H1 (cell line): ENCODE results near the gene COL17A1. TPM values are rescaled to one million over a fixed set of nuclear protein-coding genes. Genes with fewer than 3 reads are reported as not detected.

Source experiments
- CTCF ChIA-PET: fragments of 300-600 bp; sonication (Branson Sonifier 250); formaldehyde crosslinking; loops from one replicate; lab custom pipeline; 2021; ENCODE audit not compliant: partially characterized antibody; lab: Charles Lee
- POLR2A ChIA-PET: fragments of 300-600 bp; sonication (Branson Sonifier 250); formaldehyde crosslinking; loops from one replicate; lab custom pipeline; 2021; ENCODE audit warnings: inconsistent platforms; ENCODE audit not compliant: partially characterized antibody; lab: Charles Lee
- DNase-seq, 2 experiments: peaks; one replicate each; pipeline versions ENCODE4 v3.0.0 to v3.0.0-alpha.2; 2010 to 2022; ENCODE audit warnings: low spot score in 2 of 2, low read depth in 1 of 2, mixed read lengths in 1 of 2
- FAIRE-seq: peaks from 2 replicates; lab custom pipeline; 2011; peaks lifted over from hg19 to GRCh38; lab: Jason Lieb, UNC
- H2AFZ ChIP-seq: 2 replicates; pipeline ENCODE4 v1.8.1; 2012; ENCODE audit warnings: low read length, inconsistent platforms
- H2AK5ac ChIP-seq: 2 replicates; pipeline ENCODE4 v1.6.1; 2013; ENCODE audit warnings: low read depth, low read length
- H2BK120ac ChIP-seq: replicated peaks from 2 replicates; pipeline ENCODE3; 2013; ENCODE audit warnings: low read depth, low read length, inconsistent platforms
- H2BK12ac ChIP-seq: 2 replicates; pipeline ENCODE4 v1.6.1; 2013; ENCODE audit warnings: low read depth, low read length
- H2BK15ac ChIP-seq: 2 replicates; pipeline ENCODE4 v1.6.1; 2013; ENCODE audit warnings: low read length
- H2BK20ac ChIP-seq: 2 replicates; pipeline ENCODE4 v1.6.1; 2013; ENCODE audit warnings: low read length
- H2BK5ac ChIP-seq: 2 replicates; pipeline ENCODE4 v1.6.1; 2013; ENCODE audit warnings: low read depth, low read length
- H3K14ac ChIP-seq: 2 replicates; pipeline ENCODE4 v1.6.1; 2013; ENCODE audit warnings: inconsistent platforms; ENCODE audit not compliant: insufficient read length
- H3K18ac ChIP-seq: 2 replicates; pipeline ENCODE4 v1.6.1; 2013; ENCODE audit warnings: low read length; ENCODE audit errors: extremely low read depth
- H3K23ac ChIP-seq: 2 replicates; pipeline ENCODE4 v1.6.1; 2013; ENCODE audit warnings: inconsistent platforms; ENCODE audit not compliant: insufficient read length
- H3K23me2 ChIP-seq: 2 replicates; pipeline ENCODE4 v1.6.1; 2013; ENCODE audit warnings: low read depth, low read length
- H3K27ac ChIP-seq: 2 replicates; pipeline ENCODE4 v1.6.1; 2011; ENCODE audit warnings: low read depth, low read length, inconsistent platforms
- H3K27me3 ChIP-seq, 4 experiments: replicated peaks in 1 of 4; 1 replicate in 1 of 4; 2 replicates in 3 of 4; pipeline versions ENCODE4 v1.6.1 to v1.8.1; 2011 to 2013; ENCODE audit warnings: low read length in 3 of 4, mild to moderate bottlenecking in 3 of 4, inconsistent platforms in 2 of 4, mixed read lengths in 2 of 4, moderate library complexity in 1 of 4; ENCODE audit not compliant: control insufficient read depth in 3 of 4, insufficient read depth in 3 of 4; ENCODE audit errors: extremely low read depth in 1 of 4
- H3K36me3 ChIP-seq, 4 experiments: 2 replicates each; pipeline versions ENCODE4 v1.6.1 to v1.8.1; 2011 to 2013; ENCODE audit warnings: mild to moderate bottlenecking in 4 of 4, low read length in 3 of 4, moderate library complexity in 2 of 4, control low read depth in 1 of 4, inconsistent platforms in 1 of 4; ENCODE audit not compliant: insufficient read depth in 4 of 4, control insufficient read depth in 2 of 4
- H3K4ac ChIP-seq: replicated peaks from 2 replicates; pipeline ENCODE3; 2013; ENCODE audit warnings: low read length, low read depth, mixed read lengths, inconsistent platforms; ENCODE audit not compliant: insufficient read length
- H3K4me1 ChIP-seq, 4 experiments: replicated peaks in 1 of 4; 1 replicate in 1 of 4; 2 replicates in 3 of 4; pipeline versions ENCODE4 v1.6.1 to v1.8.1; 2011 to 2013; ENCODE audit warnings: low read length in 3 of 4, inconsistent platforms in 2 of 4, mixed read lengths in 1 of 4; ENCODE audit not compliant: insufficient read depth in 4 of 4, control insufficient read depth in 3 of 4
- H3K4me2 ChIP-seq, 2 experiments: 2 replicates each; pipeline versions ENCODE4 v1.6.1 to v1.8.1; 2011 to 2013; ENCODE audit warnings: low read depth in 2 of 2, low read length in 2 of 2, control low read depth in 1 of 2, inconsistent platforms in 1 of 2, mild to moderate bottlenecking in 1 of 2; ENCODE audit not compliant: insufficient read depth in 1 of 2
- H3K4me3 ChIP-seq, 4 experiments: fragments of 200-600, 300-600 bp in 1 of 4; sonication (generic), shearing (Covaris generic), sonication (Bioruptor Twin) in 1 of 4; 2 replicates each; pipeline versions ENCODE4 v1.5.1 to v1.8.1; 2011 to 2016; ENCODE audit warnings: low read length in 4 of 4, low read depth in 3 of 4, control low read depth in 2 of 4, inconsistent platforms in 2 of 4, mild to moderate bottlenecking in 2 of 4, mixed read lengths in 1 of 4, moderate library complexity in 1 of 4; ENCODE audit not compliant: insufficient read depth in 2 of 4; ENCODE audit errors: extremely low read depth in 1 of 4
- H3K56ac ChIP-seq: replicated peaks from 2 replicates; pipeline ENCODE3; 2013; ENCODE audit warnings: low read depth, mild to moderate bottlenecking, mixed read lengths, low read length, inconsistent platforms; ENCODE audit not compliant: insufficient read length
- H3K79me1 ChIP-seq: 2 replicates; pipeline ENCODE4 v1.6.1; 2013; ENCODE audit warnings: low read depth, low read length, control low read depth
- H3K79me2 ChIP-seq, 2 experiments: 2 replicates each; pipeline versions ENCODE4 v1.6.1 to v1.8.1; 2012 to 2013; ENCODE audit warnings: low read length in 2 of 2, mild to moderate bottlenecking in 2 of 2, inconsistent platforms in 1 of 2; ENCODE audit not compliant: insufficient read depth in 2 of 2, control insufficient read depth in 1 of 2
- H3K9ac ChIP-seq, 4 experiments: replicated peaks in 1 of 4; 1 replicate in 1 of 4; 2 replicates in 3 of 4; pipeline versions ENCODE4 v1.6.1 to v1.8.1; 2011 to 2013; ENCODE audit warnings: low read depth in 3 of 4, low read length in 3 of 4, control low read depth in 2 of 4, mild to moderate bottlenecking in 2 of 4, moderate library complexity in 2 of 4, inconsistent platforms in 1 of 4; ENCODE audit errors: extremely low read depth in 1 of 4
- H3K9me3 ChIP-seq, 2 experiments: 2 replicates each; pipeline versions ENCODE4 v1.6.1 to v1.8.1; 2012 to 2013; ENCODE audit warnings: mild to moderate bottlenecking in 2 of 2, moderate library complexity in 2 of 2, control low read depth in 1 of 2, inconsistent platforms in 1 of 2, low read depth in 1 of 2, low read length in 1 of 2, mixed read lengths in 1 of 2; ENCODE audit not compliant: insufficient read depth in 2 of 2
- H4K20me1 ChIP-seq, 2 experiments: replicated peaks in 1 of 2; 2 replicates each; pipeline versions ENCODE3 to v1.8.1; 2011 to 2013; ENCODE audit warnings: inconsistent platforms in 2 of 2, low read length in 2 of 2, mild to moderate bottlenecking in 1 of 2; ENCODE audit not compliant: insufficient read depth in 2 of 2, control insufficient read depth in 1 of 2
- H4K5ac ChIP-seq: 2 replicates; pipeline ENCODE4 v1.6.1; 2013; ENCODE audit warnings: low read length, low read depth, mixed read lengths, inconsistent platforms; ENCODE audit not compliant: insufficient read length
- H4K8ac ChIP-seq: 2 replicates; pipeline ENCODE4 v1.8.0; 2013; ENCODE audit warnings: mild to moderate bottlenecking, moderate library complexity, low read length, inconsistent platforms; ENCODE audit not compliant: insufficient read depth; ENCODE audit errors: extremely low read depth
- H4K91ac ChIP-seq: replicated peaks from 2 replicates; pipeline ENCODE3; 2013; ENCODE audit warnings: low read length, mixed read lengths, inconsistent platforms; ENCODE audit not compliant: insufficient read length
- CREB1 ChIP-seq: IDR thresholded peaks from 2 replicates; pipeline ENCODE4 v1.6.1; 2012; ENCODE audit warnings: inconsistent platforms
- FOSL1 ChIP-seq: IDR thresholded peaks from 2 replicates; pipeline ENCODE4 v1.6.1; 2011; ENCODE audit warnings: mild to moderate bottlenecking, low read depth, low read length, moderate library complexity; ENCODE audit not compliant: insufficient read depth
- GTF2F1 ChIP-seq: IDR thresholded peaks from 2 replicates; pipeline ENCODE4 v1.6.1; 2012; ENCODE audit warnings: low read depth, low read length, improper control_type of control experiment, borderline replicate concordance
- HDAC2 ChIP-seq, 2 experiments: fragments of 300-600 bp in 1 of 2; sonication (generic) in 1 of 2; IDR thresholded peaks; 2 replicates each; pipeline ENCODE4 v1.6.1; 2011 to 2012; ENCODE audit warnings: low read depth in 2 of 2, low read length in 2 of 2, mild to moderate bottlenecking in 2 of 2, moderate library complexity in 2 of 2, borderline replicate concordance in 1 of 2, inconsistent platforms in 1 of 2
- POLR2AphosphoS5 ChIP-seq: IDR thresholded peaks from 2 replicates; pipeline ENCODE4 v1.6.1; 2011; ENCODE audit warnings: low read depth, low read length
- SAP30 ChIP-seq: fragments of 300-600 bp; sonication (generic); IDR thresholded peaks from 2 replicates; pipeline ENCODE4 v1.7.1; 2012; ENCODE audit warnings: low read length, moderate library complexity, mild to moderate bottlenecking, inconsistent platforms; ENCODE audit not compliant: insufficient read depth, insufficient replicate concordance
- SIX5 ChIP-seq: IDR thresholded peaks from 2 replicates; pipeline ENCODE4 v1.6.1; 2011; ENCODE audit warnings: mild to moderate bottlenecking, low read depth, low read length
- SRF ChIP-seq: IDR thresholded peaks from 2 replicates; pipeline ENCODE4 v1.6.1; 2011; ENCODE audit warnings: mild to moderate bottlenecking, low read depth, low read length, moderate library complexity
- USF2 ChIP-seq: IDR thresholded peaks from 2 replicates; pipeline ENCODE4 v1.6.1; 2011; ENCODE audit warnings: low read length, improper control_type of control experiment
- WGBS, 2 experiments: shearing (Covaris generic) in 1 of 2; methylation state at CpG; one replicate each; pipeline versions ENCODE4 v1.1.6 to v1.1.7; 2013 to 2015; ENCODE audit warnings: low lambda C conversion rate in 2 of 2, mixed read lengths in 2 of 2, inconsistent platforms in 1 of 2, low coverage in 1 of 2, missing lambda C conversion rate in 1 of 2; ENCODE audit not compliant: insufficient replicate concordance in 2 of 2, insufficient coverage in 1 of 2, insufficient read length in 1 of 2; ENCODE audit errors: extremely low coverage in 1 of 2, missing lambda C conversion rate in 1 of 2; 5-methylcytosine and 5-hydroxymethylcytosine counted together
- polyA plus RNA-seq, 7 experiments: library from polyadenylated mRNA; depleted of rRNA in 3 of 7; stranded (reverse) in 5 of 7; unstranded in 2 of 7; fragments of >200 nt in 5 of 7; fragments of 200-250 nt in 2 of 7; gene quantifications; 1 replicate in 5 of 7; 2 replicates in 1 of 7; 4 replicates in 1 of 7; pipeline versions ENCODE4 v1.2.1 to v1.2.3, GENCODE V29; 2011 to 2013; ENCODE audit warnings: missing spikeins in 2 of 7, mixed read lengths in 2 of 7
- total RNA-seq: library from RNA; stranded (reverse); fragmentation: NEBNext Ultra II Directional; extraction: Animal tissue kit (Norgen Biotek cat#: 25700); gene quantifications from 2 replicates; pipeline ENCODE4 v1.2.1, GENCODE V29; 2021

The COL17A1 gene
- total and polyA plus RNA-seq, 2 of the 8 experiments (the other 6 are each of a cell fraction or from before 2014, with no cell fraction given): 0.35 to 0.37 TPM

GRCh38 chr10:104077663-104078151, 8.0 kb downstream of the COL17A1 start:
- Histone ChIP-seq H3K4me1 (peaks cover 6 to 11% (median 9%) of the 10 kb centered on the region in 4 experiments), H3K23me2 (no peaks in the 10 kb centered on the region), H3K14ac (no peak overlapping the region), H3K79me1 (no peaks in the 10 kb centered on the region), H2BK5ac (no peak overlapping the region; the same call in 1 of the 2 replicates)
- no peak for TF ChIP-seq SAP30
- no peak for TF ChIP-seq CREB1
- no peak for TF ChIP-seq USF2
- TF ChIP-seq SIX5: no peak
- no peak for TF ChIP-seq FOSL1
- no peak for TF ChIP-seq SRF
- no peak for TF ChIP-seq POLR2AphosphoS5
- TF ChIP-seq GTF2F1: no peak
- TF ChIP-seq HDAC2 (IDR thresholded peaks at IDR 0.05; ENCODE audit: borderline replicate concordance in 1 of 2, low read depth in 2 of 2, low read length in 2 of 2): no peak
- TF ChIP-seq, all 59 proteins: peak for 0
- peak in 1 of 2 experiments; percentile 42 for DNase-seq
- Histone ChIP-seq H3K36me3 (no peaks in the 10 kb centered on the region), H3K23ac (no peak overlapping the region), H3K9me3 (no peaks in the 10 kb centered on the region), H4K5ac (no peak overlapping the region), H3K79me2 (no peaks in the 10 kb centered on the region), H3K56ac (no peak overlapping the region), H3K18ac (peak overlapping the region; percentile 39; the same call in 1 of the 2 replicates), H2BK12ac (peak overlapping the region; percentile 52; the same call in 1 of the 2 replicates), H3K9ac (no peak overlapping the region), H2BK20ac (peak overlapping the region; percentile 81), H4K20me1 (no peaks in the 10 kb centered on the region), H3K4me2 (peak overlapping the region in 1 of 2 experiments; percentile 47; a peak in 2 of 4 replicates), H2AK5ac (no peak overlapping the region), H3K4me3 (no peak overlapping the region), H4K8ac (no peak overlapping the region), H2AFZ (0 out of 2 replicates have a peak overlapping the region, but pooled peaks have one; percentile 56), H3K27ac (no peak overlapping the region), H2BK120ac (peak overlapping the region; percentile 28), H2BK15ac (no peak overlapping the region), H4K91ac (no peak overlapping the region), H3K4ac (no peak overlapping the region), H3K27me3 (no peaks in the 10 kb centered on the region)
- ChIA-PET CTCF (interaction anchor here (1.0 to 3.2 kb wide), 6 partner anchors 18 to 74 kb away, joined by 3 to 16 read pairs (median 4); partner anchors contain the start of gene SFR1), POLR2A (interaction anchor here (1.0 to 2.7 kb wide), 5 partner anchors 10 to 191 kb away, joined by 3 to 13 read pairs (median 4); partner anchors contain the start of genes GSTO2 and SFR1)
- WGBS, 2 experiments: 85% methylated on average over 5 of the region's 5 CpGs; no CpG with 5 or more reads in 1 of the 2 experiments
- no peak for FAIRE-seq
